Fibroblast of the conjunctiva (primary cell): ENCODE measurements around the gene G6PD.
"Not testable (repeated sequence)": the region's sequence is repeated elsewhere in the genome, so short reads cannot be mapped to it uniquely, and the experiment has no call there.

Experiments
- DNase-seq: peaks from one replicate; pipeline ENCODE4 v3.0.0-alpha.2; 2010; ENCODE audit warnings: low read depth

G6PD gene

DNA sequence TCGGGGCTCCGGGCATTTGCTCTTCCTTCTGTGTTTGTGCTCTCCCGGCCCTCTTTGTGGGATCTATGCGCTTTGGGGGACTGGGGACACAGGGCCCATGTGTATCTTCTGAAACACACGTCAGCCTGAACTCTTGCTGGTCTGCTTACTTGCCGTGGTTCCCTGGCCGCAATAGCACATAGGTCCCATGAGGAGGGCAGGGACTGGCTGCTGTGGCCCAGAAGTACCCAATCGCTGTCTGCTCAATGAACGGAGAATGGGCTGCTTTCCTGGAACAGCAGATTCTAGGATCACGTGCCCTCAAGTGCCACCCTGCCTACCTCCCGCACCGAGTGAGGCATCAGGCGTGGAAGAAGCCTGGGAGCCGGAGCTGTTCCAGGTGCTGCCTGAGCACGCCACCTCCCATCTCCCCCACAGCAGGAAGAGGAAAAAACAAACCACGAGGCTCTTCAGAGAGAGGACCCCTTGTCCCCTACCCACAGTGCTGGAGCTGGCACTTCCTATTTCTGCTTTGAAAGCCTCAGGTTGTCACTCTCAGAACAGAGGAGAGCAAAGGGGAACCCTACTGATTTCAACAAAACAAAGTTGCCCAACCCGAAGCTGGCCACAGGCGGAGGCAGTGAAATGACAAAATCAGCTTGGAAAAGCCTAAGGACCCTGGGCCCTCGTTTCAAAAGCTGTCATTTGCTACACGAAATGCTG is 3.8 kb downstream of the G6PD start:
- DNase-seq = no peak

DNA sequence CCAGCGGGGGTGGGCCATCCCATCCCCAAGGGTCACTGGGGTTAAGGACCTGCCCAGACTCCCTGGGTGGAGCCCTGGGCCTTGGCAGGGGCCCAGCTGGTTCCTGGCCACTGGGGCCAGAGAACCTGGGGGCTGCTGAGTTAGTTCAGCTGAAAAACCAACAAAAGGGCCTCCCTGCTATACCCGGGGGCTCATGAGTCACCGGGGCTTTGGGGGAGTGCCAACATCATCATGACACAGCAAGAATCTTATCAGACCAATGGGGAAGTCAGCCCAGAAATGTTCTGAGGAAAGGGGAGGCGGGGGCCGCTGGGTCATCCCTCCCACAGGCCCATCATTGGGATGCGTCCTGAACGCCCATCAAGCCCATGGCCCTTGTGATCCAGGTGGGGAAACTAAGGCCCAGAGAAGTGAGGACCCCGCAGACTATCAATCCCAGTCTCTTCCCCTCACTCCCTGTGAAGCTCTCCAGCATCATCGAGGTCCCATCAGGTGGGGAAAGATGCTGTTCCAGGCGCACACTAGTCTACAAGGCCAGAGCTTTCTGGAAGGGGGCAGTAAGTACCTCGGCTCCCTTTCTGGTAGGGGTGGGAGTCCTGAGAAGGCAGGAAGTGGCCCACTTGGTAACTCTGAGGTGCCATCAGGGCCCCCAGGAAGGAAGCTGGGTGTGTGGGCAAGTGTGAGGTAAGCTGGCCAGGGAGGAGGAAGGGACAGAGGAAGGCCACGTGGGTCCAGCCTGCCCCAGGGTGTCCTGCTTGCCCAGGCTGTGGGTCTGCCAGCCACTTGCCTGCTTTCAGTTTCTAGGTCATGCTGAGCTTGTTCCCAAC is 4.5 kb downstream of the G6PD start:
- DNase-seq = peak; percentile 90

- no peak for DNase-seq
Measured at GRCh38 chrX:154541589-154541895, 5.1 kb downstream of the G6PD start.

DNA sequence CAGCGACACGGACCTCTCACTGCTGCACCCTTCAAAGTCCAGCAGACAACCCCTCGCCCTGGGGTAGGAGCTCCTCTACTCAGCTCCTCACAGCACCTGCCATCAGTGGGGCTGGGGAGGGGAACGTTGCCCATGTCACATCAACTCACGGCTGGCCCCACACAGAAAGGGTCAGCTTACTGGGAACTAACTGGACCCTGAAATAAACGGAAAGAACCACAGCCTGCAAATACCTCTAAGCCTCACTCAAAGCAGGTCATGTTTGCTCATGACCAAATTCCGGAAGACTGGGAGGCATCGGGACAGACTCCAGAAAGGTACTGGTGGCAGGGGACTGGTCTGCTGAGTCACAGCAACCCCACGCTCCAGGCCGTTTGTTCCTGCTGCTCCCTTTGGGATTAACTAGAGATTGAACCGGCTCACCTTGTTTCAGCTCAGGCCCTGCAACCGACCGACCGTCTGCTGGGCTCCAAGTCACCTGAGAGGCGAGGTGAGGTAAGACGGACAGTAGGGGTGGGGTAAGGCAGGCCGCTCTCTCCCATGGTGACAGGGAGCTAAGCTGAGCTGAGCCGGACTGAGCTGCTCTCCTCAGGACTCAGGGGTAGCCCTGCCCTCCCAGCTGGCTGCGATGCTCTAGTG is 5.6 kb downstream of the G6PD start:
- no peak for DNase-seq

DNA sequence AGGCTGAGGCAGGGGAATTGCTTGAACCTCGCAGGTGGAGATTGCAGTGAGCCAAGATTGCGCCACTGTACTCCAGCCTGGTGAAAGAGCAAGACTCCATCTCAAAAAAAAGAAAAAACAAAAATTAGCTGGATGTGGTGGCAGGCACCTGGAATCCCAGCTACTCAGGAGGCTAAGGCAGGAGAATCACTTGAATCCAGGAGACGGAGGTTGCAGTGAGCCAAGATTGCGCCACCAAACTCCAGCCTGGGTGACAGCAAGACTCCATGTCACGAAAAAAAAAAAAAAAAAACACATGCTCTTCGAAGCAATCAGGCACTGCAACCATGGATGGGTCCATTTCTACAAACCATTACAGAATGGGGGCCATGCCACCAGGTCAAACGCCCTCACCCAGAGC is 6.3 kb downstream of the G6PD start:
- not testable (repeated sequence) for DNase-seq

- DNase-seq = no peak
Measured at GRCh38 chrX:154539077-154539476, 7.6 kb downstream of the G6PD start.

DNA sequence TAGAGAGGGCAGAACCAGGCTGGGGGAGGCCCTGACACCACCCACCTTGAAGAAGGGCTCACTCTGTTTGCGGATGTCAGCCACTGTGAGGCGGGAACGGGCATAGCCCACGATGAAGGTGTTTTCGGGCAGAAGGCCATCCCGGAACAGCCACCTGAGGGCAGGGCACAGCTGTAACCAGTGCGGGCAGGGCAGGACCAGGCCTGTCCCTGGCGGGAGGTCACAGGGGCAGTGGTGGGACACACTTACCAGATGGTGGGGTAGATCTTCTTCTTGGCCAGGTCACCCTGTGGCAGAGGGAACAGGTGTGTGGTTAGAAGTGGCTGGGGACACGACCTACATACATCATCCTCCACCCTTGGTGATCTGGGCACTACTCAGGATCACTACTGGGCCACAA is 10.8 kb downstream of the G6PD start:
- no peak for DNase-seq

DNA sequence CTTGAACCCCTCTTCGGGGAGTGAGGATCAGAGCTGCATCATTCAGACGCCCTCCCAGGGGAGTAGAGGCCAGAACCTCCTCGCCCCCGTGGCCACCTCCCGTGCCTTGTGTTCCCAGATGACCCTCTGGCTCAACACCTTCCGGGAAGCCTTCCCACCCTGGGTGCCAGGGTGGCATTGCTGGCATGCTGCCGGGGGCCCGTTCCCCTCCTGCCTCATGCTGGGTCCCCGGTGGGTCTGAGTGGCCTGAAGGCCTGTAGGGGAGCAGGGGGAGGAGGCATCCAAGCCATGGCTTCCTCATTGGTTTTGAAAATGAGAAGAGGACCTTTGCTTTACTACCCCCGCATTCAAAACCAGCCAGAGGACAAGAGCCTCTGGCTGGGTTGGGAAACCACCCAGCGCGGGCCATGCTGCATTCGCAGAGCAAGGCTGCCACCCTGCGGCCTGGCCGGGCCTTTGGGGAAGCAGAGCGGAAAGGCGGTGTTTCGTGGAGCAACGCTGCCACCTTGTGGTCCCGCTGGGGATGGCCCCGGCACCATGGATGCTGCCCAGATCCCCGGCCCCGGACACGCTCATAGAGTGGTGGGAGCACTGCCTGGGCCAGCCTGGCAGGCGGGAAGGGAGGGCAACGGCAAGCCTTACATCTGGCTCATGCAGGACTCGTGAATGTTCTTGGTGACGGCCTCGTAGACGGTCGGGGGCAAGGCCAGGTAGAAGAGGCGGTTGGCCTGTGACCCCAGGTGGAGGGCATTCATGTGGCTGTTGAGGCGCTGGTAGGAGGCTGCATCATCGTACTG is 11.9 kb downstream of the G6PD start:
- peak; percentile 77 for DNase-seq

GRCh38 chrX:154532690-154533089 is 14.0 kb downstream of the G6PD start:
- DNase-seq = no peak

DNA sequence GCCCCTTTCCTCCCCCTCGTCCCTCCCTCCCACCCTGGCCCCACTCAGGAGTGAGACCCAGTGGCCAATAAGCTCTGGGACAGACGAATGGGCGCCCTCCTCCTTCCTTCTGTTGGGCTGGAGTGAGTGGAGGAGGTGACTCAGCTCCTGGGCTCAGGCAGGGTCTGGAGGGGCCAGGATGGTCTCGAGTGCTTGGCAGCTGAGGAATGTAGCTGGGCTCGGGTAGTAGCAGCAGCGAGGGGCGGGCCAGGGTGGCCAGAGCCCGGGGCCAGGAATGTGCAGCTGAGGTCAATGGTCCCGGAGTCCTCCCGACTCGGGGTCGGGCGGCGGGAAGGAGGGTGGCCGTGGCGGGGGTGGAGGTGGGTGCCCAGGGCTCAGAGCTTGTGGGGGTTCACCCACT is 15.0 kb downstream of the G6PD start:
- DNase-seq = no peak

DNA sequence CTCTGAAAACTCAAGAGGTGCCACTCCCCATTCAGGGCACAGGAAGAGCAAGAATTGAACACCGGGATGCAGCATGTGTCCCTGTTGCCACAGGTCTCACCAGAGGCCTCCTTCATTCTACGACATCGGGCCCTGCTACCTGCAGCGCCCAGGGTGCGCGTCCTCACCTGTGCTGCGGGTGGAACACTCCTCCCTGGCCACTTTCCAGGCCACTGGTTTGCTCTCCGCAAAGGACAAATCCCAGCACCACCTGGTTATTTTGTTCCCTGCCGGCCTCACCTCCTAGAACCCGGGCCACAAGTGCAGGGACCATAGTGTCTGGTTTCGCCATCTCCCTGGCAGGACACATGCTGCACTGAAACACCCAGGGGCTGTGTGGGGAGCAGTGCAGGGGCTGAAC is 16.4 kb downstream of the G6PD start:
- no peak for DNase-seq

- DNase-seq = no peak
Measured at GRCh38 chrX:154529206-154529612, 17.4 kb downstream of the G6PD start.

DNA sequence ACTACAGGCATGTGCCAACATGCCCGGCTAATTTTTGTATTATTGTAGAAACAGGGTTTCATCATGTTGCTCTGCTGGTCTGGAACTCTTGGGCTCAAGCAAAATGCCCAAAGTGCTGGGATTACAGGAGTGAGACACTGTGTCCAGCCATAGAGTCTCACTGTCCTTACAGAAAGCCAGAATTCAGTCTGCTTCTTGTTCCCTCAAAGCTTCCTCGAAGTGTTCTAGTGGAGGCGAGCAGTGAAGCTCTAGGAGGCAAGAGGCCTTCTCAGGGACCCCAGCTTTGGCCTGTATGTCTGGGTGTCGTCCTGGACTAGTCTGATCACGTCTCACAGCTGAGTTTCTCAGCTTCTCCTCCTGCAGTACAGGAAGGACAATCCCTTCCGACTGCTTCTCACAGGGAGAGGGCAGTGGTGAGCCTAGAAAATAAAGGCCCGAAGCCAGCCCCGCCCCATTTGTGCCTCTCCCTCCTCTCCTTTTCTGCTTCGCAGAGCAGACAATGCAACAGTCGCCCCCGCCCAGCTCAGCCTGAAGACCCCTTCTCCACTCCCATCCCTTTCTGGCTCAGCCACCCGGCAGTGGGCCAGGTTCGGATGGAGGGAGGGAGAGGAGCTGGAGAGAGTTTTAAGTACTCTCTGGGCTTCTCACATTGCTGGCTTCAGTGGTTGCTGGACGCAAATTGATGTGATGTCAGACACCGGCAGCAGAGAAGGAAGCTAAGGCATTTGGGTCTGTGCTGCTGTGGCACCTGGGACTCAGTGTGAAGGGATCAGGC is 19.6 kb downstream of the G6PD start:
- no peak for DNase-seq

- DNase-seq = no peak
Measured at GRCh38 chrX:154525606-154526490, 20.8 kb downstream of the G6PD start.

GRCh38 chrX:154519389-154519788 is 27.3 kb downstream of the G6PD start:
- no peak for DNase-seq

- no peak for DNase-seq
Measured at GRCh38 chrX:154517101-154517781, 29.4 kb downstream of the G6PD start.

DNA sequence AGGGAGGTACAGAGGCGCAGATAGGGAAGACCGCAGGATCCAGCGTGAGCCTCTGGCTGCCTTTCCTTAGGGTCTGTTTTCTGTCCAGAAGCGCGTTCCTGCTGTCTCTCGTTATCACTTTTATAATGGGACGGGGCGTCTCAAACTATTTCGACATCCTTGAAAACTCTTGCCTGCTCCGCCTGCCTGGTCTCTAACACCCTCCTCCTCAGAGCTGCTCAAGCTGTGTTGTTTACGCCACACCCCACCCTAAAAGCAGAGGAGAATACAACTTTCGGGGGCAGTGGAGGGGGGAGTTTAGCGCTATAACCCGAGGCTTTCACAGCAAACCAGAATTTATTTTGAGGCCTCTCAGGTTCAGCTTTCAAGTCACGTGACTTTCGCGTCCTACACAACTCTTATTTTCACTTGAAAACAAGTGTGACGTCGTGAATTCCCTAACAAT is 30.0 kb downstream of the G6PD start:
- peak; percentile 37 for DNase-seq

DNA sequence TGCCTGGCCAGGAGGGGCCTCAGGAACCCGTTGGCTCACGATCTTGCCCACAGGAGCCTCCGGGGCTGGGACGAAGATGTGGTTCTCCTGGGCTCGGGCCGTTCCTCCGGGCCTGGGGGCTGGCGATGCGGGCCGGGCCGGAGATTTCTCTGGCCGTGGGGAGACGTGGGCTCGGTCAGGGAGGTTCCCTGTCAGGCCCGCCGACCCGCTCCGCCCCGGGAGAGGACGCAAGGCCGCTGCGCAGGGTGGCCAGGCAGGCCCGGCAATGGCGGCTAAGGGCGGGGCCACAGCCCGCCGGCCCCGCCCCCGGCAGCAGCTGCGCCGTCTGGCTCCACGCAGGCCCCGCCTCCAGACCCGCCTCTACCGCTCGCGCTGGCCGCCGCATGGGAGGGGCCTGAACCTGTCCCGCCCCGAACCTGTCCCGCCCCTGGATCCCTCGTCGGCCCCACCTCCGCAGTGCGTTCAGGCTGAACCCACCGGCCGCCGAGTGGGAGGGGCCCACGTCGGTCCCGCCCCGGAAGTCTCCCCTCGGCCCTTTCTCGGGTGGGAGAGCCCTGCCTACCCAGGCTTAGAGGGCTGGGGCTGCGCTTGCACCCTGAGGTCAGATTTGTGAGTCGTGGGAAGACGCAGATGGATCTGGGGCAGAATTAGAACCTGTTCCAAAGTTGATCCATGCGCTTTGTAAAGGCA is 30.5 kb downstream of the G6PD start, which contains the start of gene FAM3A:
Gene FAM3A, minus strand, starts transcription at position 267 of the 690 bp plus-strand sequence. CDS start 460 bp downstream, outside the sequence.
- peak; percentile 87 for DNase-seq
